GM04504 (cell line): ENCODE results near the gene SLC39A6.
"Not testable (repeated sequence)": the region's sequence is repeated elsewhere in the genome, so short reads cannot be mapped to it uniquely, and the experiment has no call there.

Source experiments
- DNase-seq: peaks from one replicate; pipeline ENCODE4 v3.0.0-alpha.2; 2012; ENCODE audit warnings: low read depth

Gene SLC39A6

DNA sequence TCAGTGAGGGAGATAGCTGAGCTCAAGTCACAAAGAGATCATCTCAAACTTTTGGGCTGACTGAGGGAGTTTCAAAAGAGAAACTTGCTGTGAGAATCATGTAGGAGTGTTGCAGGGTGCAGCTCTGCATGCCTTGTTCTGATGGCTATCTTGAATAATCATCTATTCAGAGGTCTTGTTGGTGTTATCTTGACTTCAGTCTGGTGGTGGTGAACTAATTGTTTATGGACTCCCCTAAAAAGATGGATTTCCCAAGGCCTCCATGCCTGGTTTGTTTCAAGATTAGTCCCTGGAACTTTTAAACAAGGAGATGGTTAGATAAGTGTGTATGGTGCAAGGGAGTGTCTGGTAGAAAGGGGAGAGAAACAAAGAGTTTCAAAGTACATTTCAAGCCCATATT is 29.8 kb downstream of the SLC39A6 start:
- no peak for DNase-seq

DNA sequence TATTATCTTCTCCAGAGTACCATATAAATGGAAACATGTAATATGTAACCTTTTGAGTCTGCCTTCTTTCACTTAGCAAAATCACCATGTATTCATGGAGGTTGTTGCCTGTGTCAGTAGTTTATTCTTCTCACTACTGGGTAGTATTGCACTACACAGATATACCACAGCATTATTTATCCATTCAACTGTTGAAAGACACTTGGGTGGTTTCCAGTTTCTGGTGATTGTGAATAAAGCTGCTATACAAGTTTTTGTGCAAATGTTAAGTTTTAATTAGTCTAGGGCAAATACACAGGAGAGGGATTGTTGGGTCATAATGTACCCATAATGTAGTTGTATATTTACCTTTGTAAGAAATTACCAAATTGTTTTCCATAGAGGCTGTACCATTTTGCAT is 32.2 kb downstream of the SLC39A6 start:
- DNase-seq = no peak

DNA sequence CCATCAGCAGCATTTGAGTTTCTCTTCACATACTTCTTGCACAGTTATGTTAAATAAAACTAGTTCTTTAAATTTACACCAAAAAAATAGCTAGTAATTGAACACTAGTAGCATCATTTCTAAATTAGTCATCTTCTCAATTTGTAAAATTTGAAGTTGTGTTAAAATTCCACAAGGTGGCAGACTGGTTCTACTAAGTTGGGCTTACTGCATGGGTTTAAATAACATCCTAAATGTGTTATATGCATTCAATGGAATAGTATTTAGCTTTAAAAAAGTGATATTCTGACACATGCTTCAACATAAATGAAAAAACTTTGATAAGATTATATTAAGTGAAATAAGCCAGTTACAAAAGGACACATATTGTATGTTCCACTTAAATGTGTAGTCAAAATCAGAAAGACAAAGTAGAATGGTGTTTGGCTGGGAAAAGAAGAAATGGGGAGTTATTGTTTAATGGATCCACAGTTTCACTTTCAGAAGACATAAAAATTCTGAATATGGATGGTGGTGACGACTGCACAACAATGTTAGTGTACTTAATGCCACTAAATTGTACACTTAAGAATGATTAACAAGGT is 33.1 kb downstream of the SLC39A6 start:
- DNase-seq = peak; percentile 34

DNA sequence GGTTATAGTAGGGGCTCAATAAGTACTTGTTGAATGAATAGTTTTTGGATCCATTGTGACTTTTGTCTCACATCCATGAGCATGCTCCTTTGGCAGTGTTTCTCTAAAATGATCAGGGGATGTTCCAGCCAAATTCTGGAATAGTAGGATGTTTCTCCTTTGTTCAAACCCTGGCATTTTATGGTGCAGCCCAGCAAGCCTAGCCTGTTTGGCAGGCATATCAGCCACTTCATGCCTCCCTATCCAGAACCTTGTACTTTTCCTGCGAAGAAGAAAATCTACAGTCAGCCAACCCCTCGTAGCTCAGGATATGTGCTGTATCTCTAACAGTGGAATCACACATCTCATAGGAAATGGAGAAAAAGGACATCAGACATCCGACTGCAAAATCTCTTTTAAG is 34.7 kb downstream of the SLC39A6 start:
- DNase-seq = no peak

DNA sequence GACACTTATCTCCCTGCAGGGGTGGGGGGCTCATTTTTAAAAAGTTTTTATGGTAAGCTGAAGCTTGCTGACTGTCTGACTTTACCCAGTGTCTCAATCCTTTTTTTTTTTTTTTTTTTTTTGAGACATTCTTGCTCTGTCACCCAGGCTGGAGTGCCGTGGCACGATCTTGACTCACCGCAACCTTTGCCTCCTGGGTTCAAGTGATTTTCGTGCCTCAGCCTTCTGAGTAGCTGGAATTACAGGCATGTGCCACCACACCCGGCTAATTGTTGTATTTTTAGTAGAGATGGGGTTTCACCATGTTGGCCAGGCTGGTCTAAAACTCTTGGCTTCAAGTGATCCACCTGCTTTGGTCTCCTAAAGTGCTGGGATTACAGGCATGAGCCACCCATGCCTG is 37.0 kb downstream of the SLC39A6 start:
- DNase-seq = not testable (repeated sequence)

DNA sequence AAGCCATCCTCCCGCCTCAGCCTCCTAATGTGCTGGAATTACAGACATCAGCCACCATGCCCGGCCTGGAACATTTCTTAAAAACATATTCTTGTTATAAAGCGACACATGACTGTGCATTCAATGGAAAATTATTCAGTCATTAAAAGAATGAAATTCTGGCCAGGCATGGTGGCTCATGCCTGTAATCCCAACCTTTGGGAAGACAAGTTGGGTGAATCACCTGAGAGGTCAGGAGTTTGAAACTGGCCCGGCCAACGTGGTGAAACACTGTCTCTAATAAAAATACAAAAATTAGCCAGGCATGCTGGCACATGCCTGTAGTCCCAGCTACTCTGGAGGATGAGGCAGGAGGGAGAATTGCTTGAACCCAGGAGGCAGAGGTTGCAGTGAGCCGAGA is 40.1 kb downstream of the SLC39A6 start:
- no peak for DNase-seq

DNA sequence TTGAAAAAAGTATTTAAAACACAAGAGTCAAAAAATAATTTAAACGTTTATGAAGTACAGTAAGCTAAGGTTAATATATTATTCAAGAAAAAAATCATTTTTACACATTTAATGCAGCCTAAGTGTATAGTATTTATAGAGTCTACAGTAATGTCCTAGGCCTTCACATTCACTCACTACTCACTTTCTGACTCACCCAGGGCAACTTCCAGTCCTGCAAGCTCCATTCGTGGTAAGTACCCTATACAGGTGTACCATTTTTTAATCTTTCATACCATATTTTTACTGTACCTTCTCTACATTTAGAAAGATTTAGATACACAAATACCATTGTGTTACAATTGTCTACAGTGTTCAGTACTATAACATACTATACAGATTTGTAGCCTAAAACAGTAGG is 40.9 kb downstream of the SLC39A6 start:
- no peak for DNase-seq

DNA sequence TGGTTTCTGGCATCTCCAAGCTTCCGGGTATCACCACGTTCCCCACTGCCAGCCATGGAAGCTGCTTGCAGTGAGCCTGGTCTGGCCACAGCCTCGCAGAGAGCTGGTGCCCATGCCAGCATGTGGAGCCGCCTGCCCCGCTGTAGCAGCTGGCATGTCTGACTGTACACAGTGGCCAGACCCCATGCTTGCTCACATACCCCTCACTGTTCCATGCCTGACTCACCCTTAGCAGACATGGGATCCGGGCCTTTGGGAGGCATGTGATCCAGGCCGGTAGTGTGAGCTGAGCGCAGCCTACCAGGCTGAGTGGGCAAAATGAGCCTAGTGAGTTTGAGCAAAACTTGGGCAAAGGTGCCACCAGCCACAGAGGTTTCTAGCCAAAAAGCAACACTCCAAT is 43.0 kb downstream of the SLC39A6 start:
- no peak for DNase-seq

DNA sequence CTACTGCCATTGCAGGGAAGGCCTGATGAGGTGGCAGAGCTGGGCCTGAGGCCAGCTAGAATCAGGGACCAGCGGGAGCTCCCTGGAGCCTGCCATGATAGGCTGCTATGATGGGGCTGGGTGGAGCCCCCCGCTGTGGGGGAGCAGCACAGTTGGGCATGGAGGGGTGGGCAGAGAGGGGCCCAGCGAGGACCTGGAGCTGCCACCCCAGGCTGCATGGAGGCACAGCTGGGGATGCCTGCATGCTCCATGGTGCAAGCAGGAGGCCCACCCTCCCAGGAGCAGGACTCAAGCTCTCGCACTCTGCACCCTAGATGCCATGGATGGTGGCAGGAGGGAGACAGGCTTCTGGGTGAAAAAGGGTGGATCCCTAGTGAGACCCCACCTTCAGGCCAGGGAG is 43.9 kb downstream of the SLC39A6 start:
- no peak for DNase-seq

DNA sequence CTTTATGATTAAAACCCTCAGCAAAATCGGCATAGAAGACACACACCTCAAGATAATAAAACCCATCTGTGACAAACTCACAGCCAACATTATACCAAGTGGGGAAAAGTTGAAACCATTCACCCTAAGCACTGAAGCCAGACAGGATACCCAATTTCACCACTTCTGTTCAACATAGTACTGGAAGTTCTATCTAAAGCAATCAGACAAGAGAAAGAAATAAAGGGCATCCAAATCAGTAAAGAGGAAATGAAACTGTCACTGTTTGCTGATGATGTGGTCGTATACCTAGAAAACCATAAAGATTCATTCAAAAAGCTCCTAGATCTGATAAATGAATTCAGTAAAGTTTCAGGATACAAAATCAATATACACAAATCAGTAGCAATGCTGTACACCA is 45.4 kb downstream of the SLC39A6 start:
- no peak for DNase-seq

DNA sequence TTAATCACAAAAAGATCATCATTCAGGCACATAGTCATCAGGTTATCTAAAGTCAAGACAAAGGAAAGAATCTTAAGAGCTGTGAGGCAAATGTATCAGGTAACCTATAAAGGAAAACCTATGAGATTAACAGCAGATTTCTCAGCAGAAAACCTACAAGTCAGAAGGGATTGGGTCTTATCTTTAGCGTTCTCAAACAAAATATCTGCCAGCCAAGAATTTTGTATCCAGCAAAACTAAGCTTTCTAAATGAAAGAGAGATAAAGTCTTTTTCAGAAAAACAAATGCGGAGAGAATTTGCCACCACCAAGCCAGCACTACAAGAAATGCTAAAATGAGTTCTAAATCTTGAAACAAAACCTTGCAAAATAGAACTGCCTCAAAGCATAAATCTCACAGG is 48.0 kb downstream of the SLC39A6 start:
- not testable (repeated sequence) for DNase-seq

DNA sequence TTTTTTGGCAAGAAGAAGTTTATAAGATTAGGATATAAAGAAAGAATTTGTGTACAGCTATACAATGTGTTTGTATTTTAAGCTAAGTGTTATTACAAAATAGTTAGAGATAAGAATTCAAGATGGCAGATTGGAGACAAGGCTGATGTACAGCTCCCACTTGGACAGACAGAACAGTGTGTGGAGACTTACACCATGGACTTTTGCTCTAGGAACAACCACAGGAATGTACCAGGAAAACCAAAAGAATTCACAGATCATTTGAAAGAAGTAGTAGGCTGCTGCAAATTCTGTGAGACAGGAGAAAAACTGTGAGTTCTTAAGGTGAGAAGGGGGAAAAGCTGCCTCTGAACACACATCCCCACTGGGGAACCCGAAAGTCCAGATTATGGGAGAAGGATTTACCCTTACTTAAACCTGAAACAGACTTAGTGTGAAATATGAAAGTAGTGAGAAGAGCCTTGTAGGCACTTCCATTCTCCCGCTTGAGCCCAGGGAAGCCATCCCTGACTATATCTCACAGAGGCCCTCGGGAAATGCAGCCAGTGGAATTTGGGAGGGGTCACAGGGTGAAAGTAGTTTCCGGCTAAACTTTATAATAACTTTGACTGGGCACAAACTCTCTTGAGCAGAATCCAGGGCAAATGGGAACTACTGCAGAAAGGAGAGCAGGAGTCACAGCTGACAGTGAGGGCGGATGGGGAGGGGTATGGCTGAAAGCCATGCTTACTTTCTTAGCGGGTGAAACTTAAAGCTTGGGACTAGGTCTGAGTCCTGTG is 50.2 kb downstream of the SLC39A6 start:
- no peak for DNase-seq

DNA sequence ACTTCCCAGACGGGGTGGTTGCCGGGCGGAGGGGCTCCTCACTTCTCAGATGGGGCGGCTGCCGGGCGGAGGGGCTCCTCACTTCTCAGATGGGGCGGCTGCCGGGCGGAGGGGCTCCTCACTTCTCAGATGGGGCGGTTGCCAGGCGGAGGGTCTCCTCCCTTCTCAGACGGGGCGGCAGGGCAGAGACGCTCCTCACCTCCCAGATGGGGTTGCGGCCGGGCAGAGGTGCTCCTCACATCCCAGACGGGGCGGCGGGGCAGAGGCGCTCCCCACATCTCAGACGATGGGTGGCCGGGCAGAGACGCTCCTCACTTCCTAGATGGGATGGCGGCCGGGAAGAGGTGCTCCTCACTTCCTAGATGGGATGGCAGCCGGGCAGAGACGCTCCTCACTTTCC is 51.4 kb downstream of the SLC39A6 start:
- DNase-seq = not testable (repeated sequence)

DNA sequence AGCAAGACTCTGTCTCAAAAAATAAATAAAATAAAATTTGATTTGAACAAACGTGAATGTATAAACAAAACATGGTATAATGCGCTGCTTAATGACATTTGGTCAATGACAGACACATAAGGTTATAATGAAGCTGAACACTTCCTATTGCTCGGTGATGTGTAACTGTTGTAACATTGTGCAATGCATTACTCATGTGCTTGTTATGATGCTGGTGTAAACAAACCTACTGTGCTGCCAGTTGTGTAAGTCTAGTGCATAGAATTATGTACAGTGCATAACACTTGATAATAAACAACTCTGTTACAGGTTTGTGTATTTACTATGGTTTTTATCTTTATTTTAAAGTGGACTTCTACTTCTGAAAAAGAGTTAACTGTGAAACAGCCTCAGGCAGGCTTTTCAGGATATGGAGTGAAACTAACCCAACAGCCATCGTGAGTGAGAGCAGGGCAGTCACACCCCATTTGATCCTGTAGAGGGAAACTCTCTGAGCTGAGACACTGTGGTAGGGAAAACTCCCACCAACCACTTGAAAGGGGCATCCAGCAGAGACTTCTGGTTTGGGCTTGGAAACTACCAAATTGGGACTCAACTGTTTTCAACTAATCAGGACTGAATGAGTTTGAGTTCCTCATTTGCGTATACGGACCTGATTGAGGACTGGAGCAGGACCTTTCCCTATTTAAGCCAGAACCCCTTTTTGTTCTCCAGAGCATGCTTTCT is 53.1 kb downstream of the SLC39A6 start:
- peak; percentile 77 for DNase-seq

DNA sequence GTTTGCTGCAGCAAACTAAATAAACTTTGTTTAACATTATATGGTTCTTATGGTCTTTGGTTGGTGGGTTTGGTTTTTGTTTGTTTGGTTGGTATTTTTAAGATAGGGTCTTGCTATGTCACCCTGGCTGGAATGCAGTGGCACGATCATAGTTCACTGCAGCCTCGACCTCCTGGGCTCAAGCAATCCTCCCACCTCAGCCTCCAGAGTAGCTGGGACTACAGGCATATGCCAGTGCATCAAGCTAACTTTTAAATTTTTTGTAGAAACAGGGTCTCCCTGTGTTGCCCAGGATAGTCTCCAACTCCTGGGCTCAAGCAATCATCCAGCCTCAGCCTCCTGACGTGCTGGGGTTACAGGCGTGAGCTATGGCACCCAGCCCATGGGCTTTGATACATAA is 54.7 kb downstream of the SLC39A6 start:
- no peak for DNase-seq

DNA sequence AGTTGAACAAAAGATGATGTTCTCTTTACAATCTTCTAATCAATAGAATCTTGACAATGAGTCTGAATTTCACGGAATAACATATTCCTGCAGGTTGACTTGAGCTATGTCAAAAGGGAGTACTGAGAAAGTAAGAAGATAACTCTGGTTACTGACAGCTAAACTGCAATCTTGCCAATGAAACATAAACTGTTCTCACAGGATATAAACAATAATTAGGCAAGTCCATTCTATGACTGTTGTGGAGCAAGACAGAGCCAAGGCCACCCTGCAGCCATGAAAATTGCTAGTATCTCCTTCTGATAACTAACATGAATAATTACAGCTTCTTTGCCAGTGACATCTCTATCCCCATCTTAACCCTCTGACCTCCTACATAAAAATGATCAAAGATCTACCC is 55.5 kb downstream of the SLC39A6 start:
- DNase-seq = no peak

DNA sequence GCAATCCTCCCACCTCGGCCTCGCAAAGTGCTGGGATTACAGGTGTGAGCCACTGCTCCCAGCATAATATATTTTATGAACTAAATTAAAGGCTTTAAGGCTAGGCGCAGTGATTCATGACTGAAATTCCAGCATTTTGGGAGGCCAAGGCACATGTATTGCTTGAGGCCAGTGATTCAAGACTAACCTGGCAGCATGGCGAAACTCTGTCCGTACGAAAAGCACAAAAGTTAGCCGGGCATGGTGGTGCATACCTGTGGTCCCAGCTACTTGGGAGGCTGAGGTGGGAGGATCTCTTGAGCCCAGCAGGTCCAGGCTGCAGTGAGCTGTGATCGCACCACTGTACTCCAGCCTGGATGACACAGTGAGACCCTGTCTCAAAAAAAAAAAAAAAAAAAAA is 56.7 kb downstream of the SLC39A6 start:
- DNase-seq = not testable (repeated sequence)

DNA sequence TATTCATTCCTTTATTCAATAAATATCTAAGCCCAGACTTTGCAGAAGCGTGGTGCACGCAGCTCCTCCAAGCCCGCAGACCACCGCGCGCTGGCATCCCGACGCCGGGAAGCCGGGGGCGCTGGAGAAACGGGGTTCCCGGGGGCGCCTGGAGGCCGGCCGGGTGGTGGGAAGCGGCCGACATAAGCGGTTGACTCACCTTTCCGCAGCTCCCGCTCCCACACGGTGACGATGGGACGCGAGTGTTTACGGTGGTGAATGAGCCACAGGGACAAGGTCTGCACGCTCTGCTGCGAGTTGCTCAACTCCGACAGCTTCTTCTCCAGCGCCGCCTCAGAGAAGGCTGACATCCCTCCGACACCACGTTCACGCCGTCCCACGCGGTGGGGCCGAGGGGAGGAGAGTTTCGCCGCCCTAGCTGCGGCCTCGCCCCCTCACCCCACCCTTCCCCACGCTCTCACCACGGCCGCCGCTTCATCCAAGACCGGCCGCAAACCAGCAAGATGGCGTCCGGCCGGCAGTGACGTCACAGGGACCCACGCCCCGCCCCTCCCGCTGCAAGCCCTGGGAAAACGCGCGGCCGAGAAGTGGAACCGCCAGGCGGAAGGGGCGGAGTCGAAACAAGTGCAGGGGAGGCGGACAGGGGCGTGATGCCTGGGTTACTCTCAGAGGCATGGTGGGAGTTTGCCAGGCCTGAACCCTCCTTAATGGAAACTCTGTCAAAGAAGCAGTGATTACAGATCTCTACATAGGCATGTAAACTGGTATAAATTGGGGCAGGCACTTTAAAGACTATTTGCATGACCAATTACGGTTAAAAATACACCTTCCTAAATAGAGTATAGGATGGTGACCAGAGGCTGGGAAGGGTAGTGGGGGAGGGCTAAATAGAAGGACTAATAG is 61.8 kb downstream of the SLC39A6 start, which contains the start of gene RPRD1A:
Gene RPRD1A (minus strand): TSS at position 505 of the 903 bp plus-strand sequence. CDS start 155 bp downstream, at position 350.
- DNase-seq = peak; percentile 78

DNA sequence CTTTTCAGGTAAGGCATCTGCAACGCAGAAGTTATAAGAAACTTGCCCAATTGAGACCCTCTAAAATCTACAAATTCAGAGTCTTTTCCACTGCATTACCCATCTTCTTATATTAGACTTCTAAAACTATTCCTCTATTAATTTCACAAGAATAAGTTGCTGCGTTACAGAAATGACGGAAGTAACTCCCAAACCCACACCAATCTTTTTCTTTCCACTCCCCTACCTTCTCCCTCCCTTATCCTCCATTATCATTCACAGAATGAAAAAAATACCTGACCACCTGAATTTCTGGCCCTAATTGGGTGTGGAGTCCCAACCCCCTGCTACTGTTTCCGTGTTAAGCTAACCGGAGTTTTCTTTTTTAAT is 62.5 kb downstream of the SLC39A6 start:
- DNase-seq = no peak

DNA sequence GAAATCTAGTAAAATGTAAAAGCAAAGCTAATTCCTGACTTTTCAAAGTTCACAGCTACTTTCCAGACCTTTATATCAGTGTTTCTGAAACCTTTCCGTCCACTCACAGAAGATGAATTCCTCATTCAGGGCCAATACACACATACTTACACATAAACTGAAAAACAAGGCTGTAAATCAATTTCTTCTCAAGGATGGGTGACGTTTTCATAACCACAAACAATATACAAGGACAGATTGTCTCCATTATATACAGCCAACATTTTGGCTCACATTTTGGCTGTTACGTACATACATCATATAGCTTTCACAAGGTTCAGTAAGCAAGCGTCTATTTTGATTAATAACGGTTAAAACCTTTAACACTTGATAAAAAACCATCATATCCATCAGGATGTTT is 63.1 kb downstream of the SLC39A6 start:
- DNase-seq = no peak

DNA sequence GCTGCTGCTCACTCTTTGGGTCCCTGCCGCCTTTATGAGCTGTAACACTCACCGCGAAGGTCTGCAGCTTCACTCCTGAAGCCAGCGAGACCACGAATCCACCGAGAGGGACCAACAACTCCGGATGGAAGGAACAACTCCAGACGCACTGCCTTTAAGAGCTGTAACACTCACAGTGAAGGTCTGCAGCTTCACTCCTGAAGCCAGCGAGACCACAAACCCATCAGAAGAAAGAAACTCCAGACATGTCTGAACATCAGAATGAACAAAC is 64.4 kb downstream of the SLC39A6 start:
- not testable (repeated sequence) for DNase-seq

DNA sequence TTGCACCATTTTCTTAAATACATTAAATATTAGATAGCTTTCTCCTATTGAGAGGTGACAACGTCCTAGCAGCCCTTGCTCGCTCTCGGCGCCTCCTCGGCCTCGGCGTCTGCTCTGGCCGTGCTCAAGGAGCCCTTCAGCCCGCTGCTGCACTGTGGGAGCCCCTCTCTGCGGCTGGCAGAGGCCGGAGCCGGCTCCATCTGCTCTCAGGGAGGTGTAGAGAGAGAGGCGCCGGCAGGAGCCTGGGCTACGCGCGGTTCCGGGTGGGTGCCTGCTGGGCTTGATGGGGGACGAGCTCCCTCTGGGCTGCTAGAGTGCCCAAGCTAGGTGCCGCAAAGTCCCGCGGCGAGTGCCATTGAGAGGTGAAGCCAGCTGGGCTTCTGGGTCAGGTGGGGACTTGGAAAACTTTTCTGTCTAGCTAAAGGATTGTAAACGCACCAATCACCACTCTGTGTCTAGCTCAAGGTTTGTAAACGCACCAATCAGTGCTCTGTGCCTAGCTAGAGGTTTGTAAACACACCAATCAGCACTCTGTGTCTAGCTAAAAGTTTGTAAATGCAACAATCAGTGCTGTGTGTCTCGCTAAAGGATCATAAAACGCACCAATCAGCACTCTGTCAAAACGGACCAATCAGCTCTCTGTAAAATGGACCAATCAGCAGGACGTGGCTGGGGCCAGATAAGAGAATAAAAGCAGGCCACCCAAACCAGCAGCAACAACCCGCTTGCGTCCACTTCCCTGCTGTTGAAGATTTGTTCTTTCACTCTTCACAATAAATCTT is 64.9 kb downstream of the SLC39A6 start:
- no peak for DNase-seq
